GM21390 (cell line): ENCODE results near the gene MT1F.

Experiments
- ATAC-seq: cut with Tn5 transposase; IDR thresholded peaks from one replicate; pipeline ENCODE4 v1.9.1; 2021; ENCODE audit not compliant: unreplicated experiment

MT1F gene

DNA sequence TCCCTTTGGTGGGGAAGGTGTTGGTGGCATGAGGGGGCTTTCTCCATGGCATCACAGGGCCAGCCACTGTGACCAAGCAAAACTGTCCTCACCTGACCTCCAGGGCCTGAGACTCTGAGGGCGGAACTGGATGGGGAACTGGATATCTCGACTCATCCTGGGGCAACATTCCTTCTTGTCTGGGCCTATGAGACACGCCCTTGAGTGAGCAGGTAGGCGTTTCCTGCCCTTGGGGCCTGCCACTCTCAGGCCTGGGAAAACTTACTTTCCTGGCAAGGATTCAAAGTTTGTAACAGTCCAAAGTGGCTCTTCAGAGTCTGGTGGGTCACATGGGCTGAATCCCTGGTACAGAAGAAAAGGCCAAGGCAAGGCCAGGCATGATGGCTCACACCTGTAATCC lies 34.1 kb downstream of the MT1F start:
- no peak for ATAC-seq

DNA sequence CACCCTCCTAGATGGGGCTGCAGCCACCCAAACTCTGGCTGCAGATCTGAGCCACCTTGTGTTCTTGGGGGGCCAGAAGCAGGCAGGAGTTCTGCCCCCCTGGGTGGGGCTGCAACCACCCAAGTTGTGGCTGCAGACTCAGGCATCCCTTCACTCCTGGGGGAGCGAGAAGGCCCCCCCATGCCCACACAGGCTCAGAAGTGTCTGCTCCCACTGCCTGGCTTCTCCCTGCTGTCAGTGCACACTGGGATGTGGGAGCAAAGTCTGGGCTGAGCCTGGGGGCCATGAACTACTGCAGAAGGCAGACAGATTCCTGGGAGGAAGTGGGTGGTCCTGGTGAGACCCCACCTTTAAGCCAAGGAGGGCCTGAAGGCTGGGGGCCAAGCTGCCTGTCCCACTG lies 37.5 kb downstream of the MT1F start:
- no peak for ATAC-seq

DNA sequence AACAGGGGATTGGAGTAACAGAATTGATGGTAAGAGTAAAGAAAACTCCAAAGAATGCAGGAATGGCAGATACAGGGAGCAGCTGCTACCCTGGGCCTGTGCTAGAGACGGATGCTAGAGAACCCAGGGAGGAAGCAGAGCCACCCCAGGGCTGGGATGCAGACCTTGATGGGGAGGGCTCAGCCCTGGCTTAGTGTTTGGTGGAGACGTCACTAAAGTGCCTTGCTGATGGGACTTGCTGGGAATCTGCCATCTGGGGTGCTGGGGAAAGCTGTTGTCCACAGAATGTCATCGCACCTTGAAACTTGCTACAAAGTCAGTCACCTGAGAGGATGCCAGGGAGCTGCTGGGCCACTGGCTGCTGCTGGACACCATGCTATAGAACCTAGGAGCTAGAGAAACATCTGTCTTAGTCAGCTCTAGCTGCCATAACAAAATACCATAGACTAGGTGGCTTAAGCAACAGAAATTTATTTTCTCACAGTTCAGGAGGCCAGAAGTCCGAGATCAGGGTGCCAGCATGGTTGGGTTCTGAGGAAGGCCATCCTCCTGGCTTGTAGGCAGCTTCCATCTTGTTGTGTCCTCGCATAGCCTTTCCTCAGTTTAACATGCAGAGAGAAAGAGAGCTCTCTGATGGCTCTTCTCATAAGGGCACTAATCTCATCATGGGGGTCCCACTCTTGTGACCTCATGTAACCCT lies 39.8 kb downstream of the MT1F start:
- ATAC-seq, result no peak

DNA sequence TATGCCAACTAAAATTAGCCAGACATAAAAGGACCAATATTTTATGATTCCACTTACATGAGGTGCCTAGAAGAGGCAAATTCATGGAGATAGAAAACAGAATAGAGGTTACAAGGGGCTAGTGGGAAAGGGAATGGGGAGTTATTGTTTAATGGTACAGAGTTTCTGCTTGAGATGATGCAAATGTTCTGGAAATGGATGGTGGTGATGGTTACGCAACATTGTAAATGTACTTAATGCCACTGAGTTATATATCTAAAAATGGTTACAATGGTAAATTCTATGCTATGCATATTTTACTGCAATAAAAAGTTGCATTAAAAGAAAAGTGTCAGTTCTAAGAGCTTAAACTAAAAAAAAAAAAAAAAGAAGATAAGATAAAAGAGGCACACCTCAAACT lies 42.4 kb downstream of the MT1F start:
- ATAC-seq, result no peak

DNA sequence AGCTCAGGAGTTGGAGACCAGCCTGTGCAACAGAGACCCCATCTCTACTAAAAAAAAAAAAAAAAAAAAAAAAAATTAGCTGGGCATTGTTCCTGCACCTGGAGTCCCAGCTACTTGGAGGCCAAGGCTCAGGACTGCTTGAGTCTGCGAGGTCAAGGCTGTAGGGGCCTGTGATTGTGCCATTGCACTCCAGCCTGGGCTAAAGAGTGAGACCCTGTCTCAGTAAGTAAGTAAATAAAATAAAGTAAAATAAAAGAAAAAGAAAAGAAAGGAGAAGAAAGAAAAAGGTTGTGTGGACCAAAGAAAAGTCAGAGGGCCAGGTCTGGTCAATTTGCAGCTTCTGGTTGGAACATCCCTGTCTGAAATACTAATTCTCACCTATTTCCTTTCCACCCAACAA lies 42.9 kb downstream of the MT1F start:
- no peak for ATAC-seq

DNA sequence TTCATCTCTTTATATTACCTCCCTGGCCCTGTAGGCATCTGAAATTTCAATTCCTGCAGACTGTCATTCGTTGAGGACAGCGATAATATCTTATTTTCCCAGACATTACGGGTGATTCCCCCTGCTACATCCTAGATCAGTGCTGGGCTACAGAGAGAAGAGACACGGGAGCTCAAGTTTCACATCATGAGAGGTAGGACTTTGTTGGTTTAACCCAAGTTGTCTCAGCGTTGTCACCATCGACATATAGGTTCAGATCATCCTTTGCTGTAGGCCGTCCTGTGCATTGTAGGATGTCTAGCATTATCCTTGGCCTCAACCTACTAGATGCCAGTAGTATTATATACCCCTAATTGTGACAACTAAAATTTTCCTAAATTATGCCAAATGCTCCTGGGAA lies 43.8 kb downstream of the MT1F start:
- ATAC-seq, result no peak

DNA sequence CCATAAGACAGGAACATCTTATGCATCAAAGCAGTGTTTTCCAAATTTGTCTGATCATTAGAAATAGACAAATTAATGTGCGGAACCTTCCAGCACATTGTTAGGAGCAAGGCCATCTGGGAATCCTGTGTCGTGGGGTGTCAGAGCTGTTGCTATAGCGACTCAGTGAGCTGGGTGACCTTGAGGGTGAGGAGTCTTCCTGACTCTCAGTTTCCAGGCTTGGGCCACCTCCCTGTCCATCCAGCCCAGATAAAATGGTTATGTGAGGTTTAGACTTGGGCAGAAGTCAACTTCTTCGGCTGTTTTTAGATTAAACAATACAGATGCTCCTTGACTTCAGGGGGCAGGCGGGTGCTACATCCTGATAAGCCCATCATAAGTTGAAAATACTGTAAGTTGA lies 45.1 kb downstream of the MT1F start:
- no peak for ATAC-seq
